Hematopoietic multipotent progenitor cell treated with erythropoietin and hydrocortisone succinate and interleukin-3 and kit ligand, for 17 days (in vitro differentiated cells): Measurements from ENCODE around the gene GNB2.

Experiments
- DNase-seq: peaks from one replicate; pipeline ENCODE4 v3.0.0-alpha.2; 2015; ENCODE audit warnings: low spot score

GNB2 gene

GRCh38 chr7:100681491-100682227, 8.1 kb downstream of the GNB2 start:
- no peak for DNase-seq

- no peak for DNase-seq
These were observed 8.7 kb downstream of the GNB2 start for GRCh38 chr7:100682228-100682741.

DNA sequence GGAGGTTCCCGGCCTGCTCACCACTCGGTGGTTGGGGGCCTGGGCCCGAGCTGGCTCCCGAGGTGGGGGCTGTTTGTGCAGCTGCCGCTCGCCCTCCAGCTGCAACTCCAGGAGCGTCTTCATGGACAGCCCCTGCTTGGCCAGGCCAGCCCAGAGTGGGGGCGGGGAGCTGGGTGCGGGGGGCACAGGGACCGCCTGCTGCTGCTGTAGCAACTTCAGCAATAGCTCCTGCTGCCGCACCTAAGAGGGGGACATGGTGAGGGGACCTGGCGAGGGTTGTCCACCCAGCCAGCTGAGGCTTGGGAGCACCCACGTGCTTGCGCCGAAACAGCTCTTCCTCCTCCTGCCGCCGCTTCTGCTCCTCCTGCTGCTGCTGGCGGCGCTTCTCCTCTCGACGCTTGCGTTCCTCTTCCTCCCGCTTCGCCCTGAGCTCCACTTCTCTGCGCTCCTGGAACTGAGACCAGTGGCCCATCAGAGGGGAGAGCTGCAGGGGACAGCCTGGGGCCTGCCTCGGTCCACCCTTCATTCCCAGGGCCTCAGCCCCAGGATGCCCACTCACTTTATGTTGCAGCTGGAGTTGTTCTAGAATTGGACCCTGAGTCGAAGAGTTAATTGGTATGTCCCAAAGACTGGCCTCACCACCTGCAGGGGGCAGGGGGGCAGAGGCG, 9.6 kb downstream of the GNB2 start:
- no peak for DNase-seq

DNA sequence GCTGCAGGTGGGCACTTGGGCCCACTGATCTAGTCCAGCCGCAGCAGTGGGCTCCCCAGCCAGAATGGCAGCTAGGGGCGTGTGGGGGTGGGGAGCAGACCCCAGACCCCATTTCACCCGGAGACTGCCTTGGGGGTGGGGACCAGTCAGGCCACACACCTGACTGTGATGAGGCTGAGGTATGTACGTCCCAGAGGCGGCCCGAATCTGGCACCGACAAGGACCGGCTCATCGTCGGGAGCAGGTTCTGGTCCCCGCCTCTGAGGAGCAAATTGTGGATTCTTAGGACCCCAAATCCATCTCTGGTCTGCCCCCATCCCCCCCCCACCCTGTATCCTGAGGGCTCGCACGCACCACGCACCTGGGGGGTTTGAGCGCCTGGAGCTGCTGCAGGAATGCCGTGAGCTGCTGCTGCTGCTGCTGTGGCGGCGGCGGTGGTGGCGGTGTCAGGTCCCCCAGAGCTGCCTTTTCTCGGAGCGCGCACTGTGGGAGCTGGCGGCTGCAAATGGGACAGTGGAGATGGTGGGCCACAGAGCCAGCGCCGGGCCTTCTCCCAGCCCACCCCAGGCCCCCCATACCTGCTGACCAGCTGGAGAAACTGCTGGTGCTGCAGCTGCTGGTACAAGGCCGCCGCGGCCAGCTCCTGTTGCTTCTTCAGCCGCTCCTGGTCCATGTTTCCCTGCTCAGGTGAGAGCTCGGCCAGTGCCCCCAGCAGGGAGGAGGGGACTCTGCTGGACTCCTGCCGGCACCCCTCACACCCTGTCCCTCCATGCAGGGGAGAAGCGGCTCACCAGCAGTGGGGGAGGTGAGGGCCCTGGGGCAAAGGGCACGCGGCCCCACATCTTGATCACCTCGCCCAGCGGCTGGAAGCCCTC, 10.4 kb downstream of the GNB2 start:
- no peak for DNase-seq

DNA sequence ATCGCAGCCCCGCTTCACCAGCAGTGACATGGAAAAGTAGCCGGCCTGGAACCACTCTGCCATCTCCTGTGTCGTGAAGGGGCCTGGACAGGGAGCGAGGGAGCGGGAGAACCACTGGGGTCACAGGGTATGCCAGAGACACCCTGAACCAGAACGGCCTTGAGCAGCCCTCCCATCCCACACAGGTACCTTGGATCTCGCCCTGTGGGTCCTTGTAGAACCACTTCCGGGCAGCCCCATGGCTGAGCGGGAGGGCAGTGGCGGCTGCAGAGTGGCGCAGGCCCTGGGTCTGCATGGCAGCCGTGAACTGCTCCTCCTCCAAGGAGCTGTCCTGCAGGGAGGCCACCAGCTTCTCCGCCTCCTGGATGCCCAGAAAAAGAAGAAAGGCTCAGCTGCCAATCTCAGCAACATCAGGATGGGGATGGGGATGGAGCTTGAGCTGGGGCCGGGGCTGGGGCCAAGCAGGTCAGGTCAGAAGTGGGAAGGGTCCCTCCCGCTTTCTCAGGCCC, 11.0 kb downstream of the GNB2 start:
- no peak for DNase-seq

DNA sequence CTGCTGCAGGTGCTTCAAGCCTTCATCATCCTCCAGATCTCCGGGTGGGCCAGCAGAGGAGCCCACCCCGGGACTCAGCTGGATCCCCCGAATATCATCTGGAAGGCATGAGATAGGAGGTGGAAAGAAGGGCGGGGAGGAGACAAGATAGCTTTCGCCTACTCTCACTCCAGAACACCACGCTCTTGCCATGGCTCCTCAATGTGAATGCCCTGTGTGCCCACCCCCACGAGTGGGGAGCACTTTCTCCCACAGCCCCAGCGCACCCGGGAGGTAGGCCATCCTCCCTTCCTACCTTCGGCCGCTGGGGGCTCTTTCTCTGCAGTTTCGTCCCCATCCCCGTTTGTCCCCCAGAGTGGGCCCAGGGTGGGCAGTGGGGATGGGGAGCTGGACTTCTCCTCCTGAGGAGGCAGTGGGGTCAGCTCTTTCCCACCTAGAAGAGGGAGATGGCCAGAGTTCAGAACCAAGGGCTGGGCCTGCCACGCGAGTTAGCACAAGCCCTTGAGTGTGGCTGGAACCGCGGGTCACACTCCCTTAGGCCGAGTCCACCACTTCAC, 11.6 kb downstream of the GNB2 start:
- DNase-seq, result no peak

DNA sequence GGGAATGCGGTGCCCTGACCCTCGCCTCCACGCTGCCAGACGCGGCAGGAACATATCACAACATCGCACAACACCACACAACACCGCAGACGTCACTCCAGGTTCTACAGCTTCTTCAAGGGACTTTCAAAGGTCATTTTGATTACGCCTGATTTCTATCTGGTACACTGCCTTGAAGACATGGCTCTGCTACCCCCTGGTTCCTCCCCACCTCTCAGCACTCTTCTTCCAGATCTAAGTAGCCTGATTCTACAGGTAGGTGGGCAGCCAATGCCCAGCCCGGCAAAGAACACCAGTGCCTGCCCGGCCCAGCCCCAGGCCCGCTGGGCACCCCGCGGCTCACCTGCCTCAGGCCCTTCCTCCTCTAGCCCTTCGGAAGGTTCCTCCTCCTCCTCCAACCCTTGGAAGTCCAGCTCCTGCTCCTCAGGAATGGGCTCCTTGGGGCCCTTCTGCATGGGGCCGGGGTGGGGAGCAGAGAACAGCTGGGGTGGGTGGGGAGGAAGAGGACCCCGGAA, 12.1 kb downstream of the GNB2 start:
- DNase-seq, result no peak

DNA sequence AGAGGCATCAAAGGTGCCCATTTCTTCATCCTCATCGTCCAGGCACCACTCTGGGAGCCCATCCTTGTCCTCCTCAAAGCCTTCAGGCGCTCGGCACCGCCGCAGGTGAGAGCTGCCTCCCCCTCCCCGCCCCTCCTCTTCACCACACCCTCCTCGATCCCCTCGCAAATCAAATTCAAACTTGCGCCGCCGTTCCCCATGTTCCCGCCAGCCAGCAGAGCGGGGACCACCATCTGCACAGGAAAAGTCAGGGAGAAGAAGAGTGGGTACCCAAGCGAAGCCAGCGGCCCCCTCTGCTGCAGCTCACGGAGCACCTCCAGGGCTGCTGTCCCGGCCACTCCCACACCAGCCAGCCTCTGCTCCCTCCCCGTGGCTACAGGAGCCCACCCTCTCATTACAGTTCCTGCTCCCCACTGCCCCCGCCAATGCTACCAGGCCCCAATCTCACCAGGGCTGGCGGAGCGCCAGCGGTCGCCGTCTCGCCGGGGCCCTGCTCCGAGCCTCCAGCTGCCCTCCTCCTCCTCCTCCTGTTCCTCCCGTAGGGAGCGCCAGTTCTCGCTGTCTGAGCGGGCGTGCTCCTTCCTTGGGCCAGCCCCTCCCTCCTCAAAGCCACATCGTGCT, 12.8 kb downstream of the GNB2 start:
- DNase-seq, result no peak

DNA sequence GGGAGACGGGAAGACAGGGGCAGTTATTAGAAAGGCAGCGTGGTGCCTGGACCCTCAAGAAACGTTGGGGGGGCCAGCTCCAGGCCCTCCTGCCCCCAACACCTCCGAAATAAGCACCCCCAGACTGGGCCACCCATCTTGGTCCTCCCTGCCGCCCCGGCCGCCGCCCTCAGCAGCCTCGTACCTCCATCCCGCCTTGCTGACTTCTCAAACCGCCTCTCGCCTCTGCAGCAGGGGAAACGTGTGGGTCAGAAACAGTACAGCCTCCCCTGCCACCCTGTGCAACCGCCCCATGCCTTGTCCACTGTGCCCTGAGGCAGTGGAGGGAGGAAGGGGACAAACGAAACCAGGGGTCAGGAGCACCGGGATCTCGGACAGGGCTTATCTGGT, 13.3 kb downstream of the GNB2 start:
- DNase-seq, result no peak

- DNase-seq, result no peak
These were observed 13.7 kb downstream of the GNB2 start for GRCh38 chr7:100687261-100687660.

DNA sequence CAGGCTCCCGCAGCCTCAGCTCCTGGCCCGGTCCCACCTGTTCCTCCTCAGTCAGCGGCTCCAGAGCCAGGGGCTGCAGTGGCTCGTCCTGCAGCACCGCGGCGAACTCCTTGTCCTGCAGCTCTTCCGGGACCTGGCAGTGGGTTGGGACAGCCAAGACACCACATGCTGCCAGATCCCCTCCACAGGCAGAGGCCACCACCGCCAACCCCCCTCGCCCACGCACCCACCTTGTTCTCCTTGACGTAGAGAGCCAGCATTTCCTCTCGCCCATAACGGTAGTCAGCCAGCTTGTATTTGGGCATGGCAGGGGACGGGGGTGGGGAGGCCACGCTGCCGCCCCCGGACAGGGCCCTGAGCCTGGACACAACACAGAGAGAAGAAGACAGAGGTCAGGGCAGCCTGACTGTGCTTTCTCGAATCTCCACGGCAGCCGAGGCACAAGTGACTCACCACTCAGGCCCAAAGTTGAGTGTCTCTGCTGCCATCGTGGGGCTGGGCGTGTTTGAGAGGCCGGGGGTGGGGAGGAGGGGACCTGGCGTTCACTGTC, 14.3 kb downstream of the GNB2 start:
- DNase-seq, result no peak

DNA sequence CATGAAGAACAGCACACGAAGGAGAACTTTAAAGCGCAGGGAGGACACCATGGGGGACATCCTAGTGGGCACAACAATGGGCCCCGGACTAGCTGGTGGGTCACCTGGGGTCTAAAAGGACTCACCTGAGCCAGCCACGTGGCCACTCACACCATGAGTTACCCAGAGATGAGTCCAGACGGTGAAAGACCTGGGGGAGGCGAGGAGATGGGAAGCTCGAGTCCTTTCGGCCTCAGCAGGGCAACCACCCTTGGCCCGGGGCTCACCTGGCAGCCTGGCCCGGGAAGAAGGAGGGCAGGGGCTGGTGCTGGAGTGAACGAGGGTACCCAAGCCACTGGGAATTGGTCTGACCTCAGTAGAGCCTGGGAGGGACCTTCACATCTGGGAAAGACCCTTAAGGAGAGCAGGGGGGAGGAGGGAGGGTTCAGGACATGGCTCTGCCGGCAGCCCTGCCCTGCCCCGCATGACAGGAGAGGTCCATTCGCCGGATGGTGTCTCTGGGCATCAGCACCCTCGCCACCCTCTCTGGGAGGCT, 14.9 kb downstream of the GNB2 start:
- DNase-seq, result no peak

GRCh38 chr7:100689230-100690135, 15.9 kb downstream of the GNB2 start:
- no peak for DNase-seq

DNA sequence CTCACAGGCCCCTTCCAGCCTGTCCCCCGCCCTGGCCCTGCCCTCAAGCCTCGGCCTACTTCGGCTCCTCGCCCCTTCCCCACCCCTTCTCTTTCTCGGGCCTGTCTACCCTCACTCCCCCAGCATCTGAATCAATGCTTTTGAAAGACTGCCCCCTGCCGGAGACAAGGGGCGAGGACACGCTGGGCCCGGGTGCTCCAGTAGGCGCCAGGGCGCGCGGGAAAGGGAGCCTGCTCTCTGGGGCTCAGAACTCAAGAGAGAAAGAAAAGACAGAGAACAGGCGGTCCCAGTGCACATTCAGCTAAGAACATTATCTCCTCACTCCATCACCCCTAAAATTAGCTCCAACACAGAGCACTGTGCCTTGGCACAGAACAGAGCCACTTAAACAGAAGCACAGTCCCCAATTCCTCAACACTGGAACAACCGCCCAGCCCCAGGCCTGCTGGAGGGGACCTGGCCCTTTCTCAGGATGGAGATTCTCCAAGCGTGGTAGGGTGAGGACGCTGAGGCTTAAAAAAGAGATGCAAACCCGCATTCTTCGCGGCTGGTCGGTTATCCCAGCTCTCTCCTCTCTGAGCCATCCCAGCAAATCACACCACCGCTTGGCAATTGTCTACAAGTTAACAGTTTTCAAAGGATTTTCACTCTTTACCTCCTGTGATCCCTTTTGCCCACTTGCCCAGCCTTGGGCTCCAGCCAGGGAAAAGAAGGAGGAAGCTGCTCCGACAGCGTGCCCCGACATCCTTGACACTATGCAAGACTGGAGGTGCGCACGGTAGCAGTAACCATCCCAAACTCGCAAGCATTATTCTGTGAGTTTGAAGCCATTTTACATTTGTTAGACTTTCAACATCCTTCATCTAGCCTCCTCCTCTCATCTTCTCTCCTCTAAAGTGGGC, 18.4 kb downstream of the GNB2 start:
- peak; percentile 87 for DNase-seq

- no peak for DNase-seq
These were observed 19.0 kb downstream of the GNB2 start for GRCh38 chr7:100692578-100692961.

DNA sequence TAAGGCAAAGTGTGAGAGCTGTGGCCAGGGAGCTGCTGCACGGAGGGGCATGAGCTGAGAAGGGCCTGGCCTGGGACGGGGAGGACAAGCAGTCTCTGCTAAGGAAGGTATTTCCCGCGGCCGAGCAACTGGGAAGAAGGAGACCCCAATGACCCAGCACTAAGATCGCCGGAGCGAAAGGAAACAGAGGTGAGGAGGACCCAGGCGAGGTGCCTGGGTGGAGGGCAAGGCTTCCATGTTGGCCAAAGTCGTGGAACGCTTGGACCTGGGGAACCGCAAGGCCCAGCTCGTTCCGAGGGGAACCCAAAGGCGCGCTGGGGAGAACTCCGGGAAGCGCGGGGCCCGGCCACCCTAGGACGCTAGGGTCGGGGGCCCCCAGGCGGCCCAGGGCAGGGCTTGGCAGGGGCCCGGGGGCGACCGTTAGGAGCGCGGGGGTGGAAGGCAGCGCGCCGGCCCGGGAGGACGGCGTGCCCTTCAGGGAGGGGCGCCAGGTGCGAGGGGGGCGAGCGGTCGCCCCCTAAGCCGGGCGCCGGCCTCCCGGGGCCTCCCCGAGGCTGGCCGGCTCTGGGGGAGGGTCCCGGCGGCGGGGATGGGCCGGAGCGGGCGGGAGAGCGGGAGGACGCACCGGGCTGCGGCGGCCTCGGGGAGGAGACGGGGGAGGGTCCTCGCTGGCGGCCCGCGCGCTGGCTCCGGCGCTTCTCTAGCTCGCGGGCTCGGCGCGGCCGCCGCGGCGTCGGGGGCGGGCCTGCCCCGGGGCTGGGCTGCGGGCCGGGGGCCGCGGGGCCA, 20.0 kb downstream of the GNB2 start:
- peak; percentile 34 for DNase-seq

- peak; percentile 76 for DNase-seq
These were observed 20.7 kb downstream of the GNB2 start, which contains the start of gene GIGYF1 for GRCh38 chr7:100694098-100694745. Gene GIGYF1 (minus strand): TSS chr7:100694250. CDS start chr7:100688238, 6,012 bp downstream.
